Activated CD8-positive, alpha-beta T cell treated with anti-CD3 and anti-CD28 coated beads for 36 hours (primary cell): ENCODE results near the gene ZNF148. TPM values are rescaled to one million over a fixed set of nuclear protein-coding genes. Genes with fewer than 3 reads are reported as not detected.

Source experiments
- ATAC-seq: fragments of 200-7000 bp; cut with Tn5 transposase; one replicate; pipeline ENCODE4 v1.10.0; 2021; ENCODE audit warnings: mild to moderate bottlenecking, moderate library complexity
- CTCF ChIA-PET: fragments of 350-600 bp; sonication (Branson Sonifier 250); formaldehyde crosslinking; loops from one replicate; lab custom pipeline; 2021; ENCODE audit warnings: antibody characterized with exemption; lab: Charles Lee
- POLR2A ChIA-PET: fragments of 350-600 bp; sonication (Branson Sonifier 250); formaldehyde crosslinking; loops from one replicate; lab custom pipeline; 2021; ENCODE audit warnings: antibody characterized with exemption; lab: Charles Lee
- DNase-seq: peaks from one replicate; pipeline ENCODE4 v3.0.0-alpha.2; 2020
- H3K27ac Mint-ChIP-seq: one replicate; pipeline ENCODE4 v1.8.0; 2021; ENCODE audit warnings: mild to moderate bottlenecking, mixed read lengths
- H3K27me3 Mint-ChIP-seq: one replicate; pipeline ENCODE4 v1.8.0; 2021; ENCODE audit warnings: mixed read lengths
- H3K36me3 Mint-ChIP-seq: one replicate; pipeline ENCODE4 v1.8.0; 2021; ENCODE audit warnings: low read depth, mixed read lengths
- H3K4me1 Mint-ChIP-seq: one replicate; pipeline ENCODE4 v1.8.0; 2021; ENCODE audit warnings: low read depth, mixed read lengths
- H3K4me3 Mint-ChIP-seq: one replicate; pipeline ENCODE4 v1.8.0; 2021; ENCODE audit warnings: mild to moderate bottlenecking, moderate library complexity, mixed read lengths
- H3K9me3 Mint-ChIP-seq: one replicate; pipeline ENCODE4 v1.8.0; 2021; ENCODE audit warnings: mixed read lengths
- CTCF ChIP-seq: fragments of 200-600 bp; IDR thresholded peaks from one replicate; pipeline ENCODE4 v1.8.0; 2022; ENCODE audit warnings: antibody characterized with exemption, mild to moderate bottlenecking
- intact Hi-C: fragments of 100-400 bp; cut with micrococcal nuclease; formaldehyde crosslinking; loops from one replicate; pipeline ENCODE4 v1.10.0; 2022
- total RNA-seq, 2 experiments: library from RNA; stranded (reverse); gene quantifications; one replicate each; pipeline ENCODE4 v1.2.3, GENCODE V29; 2021

Gene ZNF148
- total RNA-seq, 2 experiments from 2014 or later, result 36.3 to 36.9 TPM

- CTCF ChIA-PET, result no interaction called here
- ATAC-seq, result no peak
- Mint-ChIP-seq H3K27me3 (no peaks in the 10 kb centered on the region), H3K9me3 (no peaks in the 10 kb centered on the region), H3K4me1 (peaks cover 27% of the 10 kb centered on the region), H3K4me3 (no peak overlapping the region), H3K36me3 (peaks cover 24% of the 10 kb centered on the region), H3K27ac (no peak overlapping the region)
- no peak for DNase-seq
- intact Hi-C loops, result no loop called here
- no peak for TF ChIP-seq CTCF
- POLR2A ChIA-PET, result no interaction called here
Measured at GRCh38 chr3:125229168-125229567, 146.0 kb downstream of the ZNF148 start.

GRCh38 chr3:125221831-125222230 is 153.3 kb downstream of the ZNF148 start:
- H3K36me3 Mint-ChIP-seq, result no peaks in the 10 kb centered on the region
- CTCF ChIA-PET, result interaction anchor here (1.2 kb wide), 1 partner anchor 63 kb away, joined by 3 read pairs; no protein-coding TSS in a partner anchor
- no peak overlapping the region for H3K27ac Mint-ChIP-seq
- POLR2A ChIA-PET, result interaction anchor here (0.6 to 1.3 kb wide), 2 partner anchors 84 to 138 kb away, joined by 3 to 4 read pairs; no protein-coding TSS in a partner anchor
- peaks cover 9% of the 10 kb centered on the region for H3K4me1 Mint-ChIP-seq
- H3K9me3 Mint-ChIP-seq, result no peaks in the 10 kb centered on the region
- intact Hi-C loops, result no loop called here
- no peak for TF ChIP-seq CTCF
- no peak for ATAC-seq
- H3K4me3 Mint-ChIP-seq, result no peak overlapping the region
- no peak for DNase-seq
- H3K27me3 Mint-ChIP-seq, result no peaks in the 10 kb centered on the region

DNA sequence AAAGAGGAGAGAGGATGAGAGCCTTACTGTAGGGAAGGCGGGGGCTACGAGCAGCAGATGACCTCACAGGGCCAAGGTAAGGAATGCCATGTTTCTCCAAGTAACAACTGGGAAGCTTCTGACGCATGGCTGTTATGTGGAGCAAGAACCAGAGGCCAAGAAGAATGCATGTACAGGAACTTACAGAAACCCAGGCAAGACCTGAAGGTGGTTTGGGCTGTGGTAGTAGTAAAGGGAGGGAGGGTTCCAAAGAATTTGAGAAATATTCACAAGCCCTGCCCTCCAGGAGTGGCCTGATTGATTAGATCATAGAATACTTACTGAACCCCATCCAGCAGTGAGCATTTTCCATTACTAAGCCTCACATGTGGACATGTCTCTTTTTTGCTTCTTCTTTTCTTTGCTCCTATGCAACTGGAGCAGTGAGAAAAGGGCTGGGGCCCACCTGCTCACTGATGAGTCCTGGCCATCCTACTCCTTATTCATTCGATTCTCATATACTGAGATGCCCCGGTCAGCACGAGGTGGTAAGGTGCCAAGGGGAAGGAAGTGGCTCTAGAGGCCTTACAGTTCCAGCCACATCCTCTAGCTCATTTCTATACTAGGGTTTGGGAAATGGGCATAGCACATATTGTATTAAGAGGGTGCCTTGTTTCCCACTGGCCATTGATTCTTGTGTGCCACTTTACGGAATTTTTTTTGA is 154.2 kb downstream of the ZNF148 start:
- TF ChIP-seq CTCF, result no peak
- Mint-ChIP-seq H3K4me1 (peaks cover 9% of the 10 kb centered on the region), H3K27me3 (no peaks in the 10 kb centered on the region), H3K27ac (no peak overlapping the region), H3K9me3 (no peaks in the 10 kb centered on the region), H3K4me3 (no peak overlapping the region), H3K36me3 (no peaks in the 10 kb centered on the region)
- DNase-seq (no peak), ATAC-seq (peak; percentile 51)
- intact Hi-C loops, result no loop called here
- CTCF ChIA-PET, result no interaction called here
- POLR2A ChIA-PET, result no interaction called here

GRCh38 chr3:125220183-125220582 is 154.9 kb downstream of the ZNF148 start:
- no peaks in the 10 kb centered on the region for H3K9me3 Mint-ChIP-seq
- intact Hi-C loops, result no loop called here
- no peak overlapping the region for H3K27ac Mint-ChIP-seq
- ATAC-seq (no peak), DNase-seq (no peak)
- H3K27me3 Mint-ChIP-seq, result no peaks in the 10 kb centered on the region
- TF ChIP-seq CTCF, result no peak
- CTCF ChIA-PET, result no interaction called here
- no peaks in the 10 kb centered on the region for H3K36me3 Mint-ChIP-seq
- POLR2A ChIA-PET, result no interaction called here
- H3K4me3 Mint-ChIP-seq, result no peak overlapping the region
- peaks cover 9% of the 10 kb centered on the region for H3K4me1 Mint-ChIP-seq

DNA sequence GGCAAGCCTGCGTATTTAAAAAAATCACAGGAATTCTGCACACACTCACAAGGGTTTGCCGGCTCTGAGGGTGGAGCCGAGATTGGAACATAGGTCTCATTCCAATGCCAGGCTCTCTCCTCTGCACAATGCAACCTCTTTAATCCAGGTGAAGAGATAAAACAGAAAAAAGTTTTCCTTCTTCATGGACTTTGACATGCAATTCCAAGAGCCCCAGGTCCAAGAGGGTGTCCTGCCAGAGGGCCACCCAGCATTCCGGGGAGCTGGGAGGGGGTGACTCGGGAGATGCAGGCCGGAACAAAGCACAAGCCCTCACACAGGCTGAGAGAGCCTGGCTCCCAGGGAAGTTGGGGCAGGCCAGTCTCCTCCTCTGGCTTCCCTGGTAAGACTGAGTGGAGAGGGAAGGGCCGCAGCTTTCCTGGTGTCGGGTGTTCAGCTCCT is 155.8 kb downstream of the ZNF148 start:
- Mint-ChIP-seq H3K4me3 (no peak overlapping the region), H3K9me3 (no peaks in the 10 kb centered on the region)

More for the DNA sequence above, 155.8 kb downstream of the ZNF148 start:
- ChIA-PET POLR2A (no interaction called here), CTCF (no interaction called here)
- intact Hi-C loops, result no loop called here
- Mint-ChIP-seq H3K36me3 (no peaks in the 10 kb centered on the region), H3K4me1 (peaks cover 17% of the 10 kb centered on the region), H3K27ac (no peak overlapping the region), H3K27me3 (peaks cover 5% of the 10 kb centered on the region)
- ATAC-seq (no peak), DNase-seq (no peak)
- TF ChIP-seq CTCF, result no peak
